Activated T-cell treated with anti-CD3 and anti-CD28 coated beads for 24 hours (primary cell): ENCODE results near the gene MAPK12.

ENCODE experiments used
- DNase-seq: peaks from one replicate; pipeline ENCODE4 v3.0.0-alpha.2; 2020; ENCODE audit warnings: low read depth

Gene MAPK12

GRCh38 chr22:50267591-50268390, 6.3 kb upstream of the MAPK12 start:
- peak; percentile 35 for DNase-seq

GRCh38 chr22:50266994-50267393, 5.5 kb upstream of the MAPK12 start:
- no peak for DNase-seq

GRCh38 chr22:50264946-50265669, 3.6 kb upstream of the MAPK12 start:
- DNase-seq: no peak

- no peak for DNase-seq
Measured at GRCh38 chr22:50264104-50264745, 2.7 kb upstream of the MAPK12 start.

GRCh38 chr22:50262973-50263617, 1.6 kb upstream of the MAPK12 start:
- no peak for DNase-seq

- DNase-seq: no peak
Measured at GRCh38 chr22:50262460-50262911, 1.0 kb upstream of the MAPK12 start.

GRCh38 chr22:50260801-50261614, 475 bp downstream of the MAPK12 start:
- DNase-seq: no peak

- DNase-seq: no peak
Measured at GRCh38 chr22:50260434-50260800, 1.1 kb downstream of the MAPK12 start.

- no peak for DNase-seq
Measured at GRCh38 chr22:50259302-50259701, 2.2 kb downstream of the MAPK12 start.

- no peak for DNase-seq
Measured at GRCh38 chr22:50258361-50259292, 2.9 kb downstream of the MAPK12 start.

- no peak for DNase-seq
Measured at GRCh38 chr22:50257451-50258360, 3.8 kb downstream of the MAPK12 start.

GRCh38 chr22:50257041-50257440, 4.4 kb downstream of the MAPK12 start:
- no peak for DNase-seq

GRCh38 chr22:50256258-50256862, 5.1 kb downstream of the MAPK12 start:
- no peak for DNase-seq

GRCh38 chr22:50255607-50256006, 5.9 kb downstream of the MAPK12 start:
- DNase-seq: no peak

- DNase-seq: no peak
Measured at GRCh38 chr22:50255099-50255498, 6.4 kb downstream of the MAPK12 start.

- DNase-seq: no peak
Measured at GRCh38 chr22:50253941-50254340, 7.5 kb downstream of the MAPK12 start.

- no peak for DNase-seq
Measured at GRCh38 chr22:50253046-50253915, 8.2 kb downstream of the MAPK12 start.
